CD4-positive, alpha-beta T cell treated with Interleukin-10 for 1 hour (primary cell): ENCODE measurements around the gene DCAF16.
"Not testable (repeated sequence)": the region's sequence is repeated elsewhere in the genome, so short reads cannot be mapped to it uniquely, and the experiment has no call there.

ENCODE experiments used
- DNase-seq: peaks from one replicate; pipeline ENCODE4 v3.0.0-alpha.2; 2020

Gene DCAF16

GRCh38 chr4:17810260-17811077, at the start of gene DCAF16, which contains the start of gene NCAPG:
Gene DCAF16 (minus strand): TSS chr4:17810757. CDS start chr4:17804141, 6,616 bp downstream.
Gene NCAPG (plus strand): TSS chr4:17810979. CDS start chr4:17811078, 99 bp downstream.
- DNase-seq = peak; percentile 99

DNA sequence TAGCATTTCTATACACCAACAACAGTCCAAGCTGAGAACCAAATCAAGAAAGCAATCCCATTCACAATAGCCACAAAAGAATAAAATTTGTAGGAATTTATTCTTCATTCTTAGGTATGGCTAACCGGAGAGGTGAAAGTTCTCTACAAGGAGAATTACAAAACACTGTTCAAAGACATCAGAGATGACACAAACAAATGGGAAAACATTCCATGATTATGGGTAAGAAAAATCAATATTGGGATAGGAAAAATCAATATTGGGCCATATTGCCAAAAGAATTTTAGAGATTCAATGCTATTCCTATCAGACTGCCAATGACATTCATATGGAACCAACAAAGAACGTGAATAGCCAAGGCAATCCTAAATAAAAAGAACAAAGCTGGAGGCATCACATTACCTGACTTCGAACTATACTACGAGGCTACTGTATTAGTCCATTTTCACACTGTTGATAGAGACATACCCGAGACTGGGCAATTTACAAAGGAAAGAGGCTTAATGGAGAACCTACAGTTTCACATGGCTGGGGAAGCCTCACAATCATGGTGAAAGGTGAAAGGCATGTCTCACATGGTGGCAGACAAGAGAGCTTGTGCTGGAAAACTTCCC, 49.3 kb upstream of the DCAF16 start:
- DNase-seq = no peak

DNA sequence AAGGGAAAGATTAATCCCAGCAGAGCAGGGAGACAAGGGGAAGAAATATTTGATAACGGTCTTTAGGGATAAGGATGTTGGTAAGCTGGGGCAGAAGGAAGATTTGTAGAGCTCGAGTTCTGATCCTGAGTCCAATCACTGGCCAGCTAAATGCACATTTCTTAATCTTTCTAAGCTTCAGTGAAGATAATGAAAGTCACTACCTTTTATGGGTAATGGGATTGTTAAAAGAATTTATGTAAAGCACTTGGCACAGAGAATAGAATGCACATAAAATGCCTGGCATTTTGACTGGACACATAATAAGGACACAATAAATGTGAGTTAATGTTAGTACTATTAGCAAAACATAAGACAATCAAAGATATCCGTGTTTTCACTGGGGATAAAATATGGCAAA, 43.5 kb upstream of the DCAF16 start:
- no peak for DNase-seq

DNA sequence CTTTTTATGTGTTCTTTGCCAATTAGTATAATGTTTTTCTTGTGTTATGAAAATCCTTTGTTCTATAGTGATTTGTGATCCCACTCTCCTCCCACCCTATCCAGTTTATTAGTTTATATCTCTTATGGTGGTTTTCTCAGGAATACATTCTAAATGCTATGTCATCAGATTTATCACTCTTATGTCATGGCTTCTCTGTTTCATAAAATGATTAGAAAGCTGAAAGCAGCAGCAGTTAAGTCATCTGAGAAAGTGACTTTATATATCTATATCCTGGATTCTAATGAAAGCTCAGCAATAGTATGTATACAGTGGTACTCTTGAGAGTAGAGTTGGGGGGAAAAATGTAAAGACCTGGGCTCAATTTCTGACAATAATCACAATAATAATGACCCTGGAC, 41.4 kb upstream of the DCAF16 start:
- DNase-seq = no peak

GRCh38 chr4:17850295-17850694, 39.7 kb upstream of the DCAF16 start:
- not testable (repeated sequence) for DNase-seq

- no peak for DNase-seq
Measured at GRCh38 chr4:17846266-17846665, 35.7 kb upstream of the DCAF16 start.

DNA sequence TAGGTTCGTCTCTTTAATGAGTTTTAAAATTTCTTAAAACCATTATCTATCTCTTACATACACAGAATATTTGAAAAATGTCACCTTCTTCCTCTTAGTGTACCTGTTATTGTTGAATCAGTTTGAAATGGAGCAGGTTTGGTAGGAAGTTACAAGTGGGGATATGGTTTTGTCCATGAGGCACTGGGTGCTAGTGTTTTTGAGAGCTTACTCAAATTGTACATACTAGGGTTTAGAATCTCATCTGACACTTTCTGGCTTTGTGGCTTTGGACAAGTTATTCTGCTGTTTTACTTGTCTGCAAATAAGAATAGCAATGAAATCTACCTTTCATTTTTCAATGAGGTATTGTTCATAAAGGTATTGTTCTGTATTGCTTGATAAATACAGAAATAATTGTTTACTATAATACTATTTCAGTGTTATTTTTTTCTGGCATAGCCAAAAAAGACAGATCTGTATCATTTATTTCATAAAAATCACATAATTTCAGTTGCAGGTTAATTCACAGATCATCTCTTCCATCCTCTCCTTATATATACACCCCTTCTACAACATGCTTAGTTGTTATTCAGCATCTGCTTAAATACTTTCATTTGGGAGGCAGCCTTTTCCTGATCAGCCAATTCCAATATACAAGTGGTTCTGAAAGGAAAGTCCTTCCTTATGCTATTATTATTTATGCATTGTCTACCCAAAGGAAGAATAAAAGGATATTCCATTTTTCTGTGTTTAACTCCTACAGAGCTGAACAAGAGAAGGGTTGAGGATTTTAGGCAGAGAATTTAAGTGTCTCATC, 13.5 kb upstream of the DCAF16 start:
- DNase-seq = no peak

GRCh38 chr4:17817027-17817426, 6.5 kb upstream of the DCAF16 start:
- peak; percentile 68 for DNase-seq

GRCh38 chr4:17816142-17816541, 5.6 kb upstream of the DCAF16 start:
- no peak for DNase-seq

- no peak for DNase-seq
Measured at GRCh38 chr4:17814140-17814539, 3.6 kb upstream of the DCAF16 start.

- DNase-seq = no peak
Measured at GRCh38 chr4:17812801-17813200, 2.2 kb upstream of the DCAF16 start.

DNA sequence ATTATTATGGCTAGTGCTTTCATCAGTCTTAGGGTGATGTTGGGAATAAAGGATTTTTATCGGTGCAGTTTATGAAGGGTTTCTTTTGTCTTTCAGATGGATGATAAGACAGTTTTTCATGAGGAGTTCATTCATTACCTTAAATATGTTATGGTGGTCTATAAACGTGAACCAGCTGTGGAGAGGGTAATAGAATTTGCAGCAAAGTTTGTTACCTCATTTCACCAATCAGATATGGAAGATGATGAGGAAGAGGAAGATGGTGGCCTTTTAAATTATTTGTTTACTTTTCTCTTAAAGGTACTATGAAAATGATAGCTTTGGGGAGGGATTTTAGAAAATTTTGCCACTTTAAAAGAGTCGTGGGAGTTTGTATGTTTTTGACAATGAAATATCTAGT, 1.6 kb upstream of the DCAF16 start:
- DNase-seq = no peak

GRCh38 chr4:17811078-17811603, 584 bp upstream of the DCAF16 start:
- DNase-seq = no peak

- DNase-seq = peak; percentile 21
Measured at GRCh38 chr4:17809667-17810066, 890 bp downstream of the DCAF16 start.

GRCh38 chr4:17807446-17807845, 3.1 kb downstream of the DCAF16 start:
- DNase-seq = no peak

DNA sequence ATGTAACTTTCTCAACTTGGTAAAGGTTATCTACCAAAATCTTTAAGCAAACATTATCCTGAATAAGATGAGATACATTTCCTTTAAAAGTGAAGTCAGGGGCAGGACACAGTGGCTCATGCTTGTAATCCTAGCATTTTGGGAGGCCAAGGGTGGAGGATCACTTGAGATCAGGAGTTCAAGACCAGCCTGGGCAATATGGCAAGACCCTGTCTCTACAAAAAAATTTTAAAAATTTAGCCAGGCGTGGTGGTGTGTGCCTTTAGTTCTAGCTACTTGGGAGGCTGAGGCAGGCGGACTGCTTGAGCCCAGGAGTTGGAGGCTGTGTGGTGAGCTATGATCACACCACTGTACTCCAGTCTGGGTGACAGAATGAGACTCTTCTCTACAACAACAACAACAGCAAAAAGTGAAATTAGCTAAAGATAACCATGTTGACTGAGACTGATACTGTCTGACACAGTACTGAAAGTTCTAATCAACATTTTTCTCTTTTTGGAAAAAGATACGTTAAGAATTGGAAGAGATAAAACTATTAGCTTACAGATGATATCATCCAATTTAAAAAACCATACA, 4.9 kb downstream of the DCAF16 start:
- no peak for DNase-seq

- no peak for DNase-seq
Measured at GRCh38 chr4:17797808-17798207, 12.7 kb downstream of the DCAF16 start.

DNA sequence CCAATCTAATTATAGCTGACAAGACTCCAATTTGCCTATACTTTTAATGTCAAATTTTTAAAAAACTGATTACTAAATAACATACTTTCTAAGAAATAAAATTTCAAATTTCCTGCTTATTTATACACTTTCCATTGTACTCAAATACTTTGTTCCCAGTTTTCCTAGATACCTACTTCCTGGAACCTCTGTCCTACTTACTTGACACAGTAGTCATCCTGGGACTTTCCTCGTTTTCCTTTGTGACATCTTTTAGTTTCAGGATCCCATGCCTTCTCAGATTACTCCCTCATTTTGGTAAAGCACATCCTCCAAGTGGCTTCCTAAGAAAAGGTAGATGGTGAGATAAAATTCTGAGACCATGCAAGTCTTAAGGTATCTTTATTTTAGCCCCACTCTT, 15.8 kb downstream of the DCAF16 start:
- DNase-seq = no peak

GRCh38 chr4:17788956-17789355, 21.6 kb downstream of the DCAF16 start:
- DNase-seq = no peak

- no peak for DNase-seq
Measured at GRCh38 chr4:17787315-17787714, 23.2 kb downstream of the DCAF16 start.

DNA sequence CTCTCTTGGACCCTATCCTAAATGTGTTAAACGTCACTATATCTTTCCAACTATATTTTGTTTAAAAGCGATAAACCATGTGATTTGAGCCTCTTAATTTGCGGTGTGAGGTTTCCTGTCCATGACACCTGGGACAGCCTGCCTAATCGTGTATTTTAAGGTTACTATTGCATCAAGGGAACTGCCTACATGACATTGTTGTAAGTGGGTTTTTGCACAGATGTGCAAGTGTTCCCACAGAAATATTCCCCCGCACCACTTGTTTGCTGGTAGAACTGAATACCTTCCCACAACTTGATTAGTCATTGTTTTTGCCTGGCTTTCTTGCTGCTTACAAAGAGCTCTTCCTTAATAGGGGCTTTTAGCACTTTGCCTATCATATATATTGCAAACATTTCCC, 24.0 kb downstream of the DCAF16 start:
- no peak for DNase-seq

DNA sequence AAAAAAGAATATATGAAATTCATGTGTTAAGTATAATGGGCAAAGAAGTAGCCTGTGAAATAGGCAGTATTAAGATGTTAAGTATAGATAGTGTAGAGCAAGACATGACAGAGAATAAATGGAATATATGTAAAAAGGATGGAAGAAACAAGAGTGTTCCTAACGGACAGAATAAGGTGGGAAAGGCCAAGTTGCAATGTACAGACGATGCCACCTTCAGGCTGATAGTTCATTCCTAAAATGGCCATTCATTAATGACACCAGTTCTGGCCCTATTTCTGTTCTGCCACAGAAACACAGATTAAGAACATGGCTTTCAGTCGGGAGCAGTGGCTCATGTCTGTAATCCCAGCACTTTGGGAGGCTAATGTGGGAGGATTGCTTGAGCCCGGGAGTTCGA, 24.7 kb downstream of the DCAF16 start:
- no peak for DNase-seq
